Right lung (tissue), 5 donors: Measurements from ENCODE around the gene TM9SF3. TPM values are rescaled to one million over a fixed set of nuclear protein-coding genes. Genes with fewer than 3 reads are reported as not detected.
"Not testable (repeated sequence)": the region's sequence is repeated elsewhere in the genome, so short reads cannot be mapped to it uniquely, and the experiment has no call there.

Experiments
- DNase-seq, 2 donors: peaks; one replicate each; pipeline ENCODE4 v3.0.0-alpha.2; 2013
- polyA plus RNA-seq, 5 donors: library from polyadenylated mRNA; unstranded; fragments of 120-200 nt; gene quantifications; one replicate each; pipeline versions ENCODE4 v1.2.1 to v1.2.3, GENCODE V29; 2013; ENCODE audit warnings: inconsistent platforms in 1 of 5, low replicate concordance in 1 of 5; ENCODE audit not compliant: insufficient read length in 5 of 5, insufficient read depth in 1 of 5

TM9SF3 gene
- polyA plus RNA-seq, 5 donors, result 112 to 172 (median 156) TPM

- DNase-seq, result no peak
These were observed 20.1 kb upstream of the TM9SF3 start for GRCh38 chr10:96606946-96607345.

GRCh38 chr10:96606216-96606615 lies 19.4 kb upstream of the TM9SF3 start:
- DNase-seq, result no peak

DNA sequence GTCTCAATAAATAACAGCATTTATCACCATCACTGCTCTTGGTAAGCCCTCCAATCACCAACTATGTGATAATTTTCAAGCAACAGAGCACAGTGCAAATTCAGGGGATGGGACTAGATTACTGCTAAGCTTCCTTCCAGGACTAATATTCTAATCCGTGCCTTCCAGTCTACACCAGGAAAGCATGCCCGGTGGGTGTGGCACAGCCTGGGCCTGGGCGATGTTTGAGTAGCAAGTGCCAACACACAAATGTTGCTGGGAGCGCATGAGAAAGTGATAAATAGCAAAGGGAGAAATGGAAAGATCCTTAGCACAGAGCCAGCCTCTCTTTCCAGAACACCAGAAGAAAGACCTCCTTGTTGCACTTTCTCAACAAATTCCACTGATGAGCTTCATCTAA lies 13.5 kb upstream of the TM9SF3 start:
- no peak for DNase-seq

- DNase-seq, result no peak
These were observed 12.0 kb upstream of the TM9SF3 start for GRCh38 chr10:96598846-96599245.

- no peak for DNase-seq
These were observed 9.9 kb upstream of the TM9SF3 start for GRCh38 chr10:96596422-96597407.

GRCh38 chr10:96595741-96596140 lies 8.9 kb upstream of the TM9SF3 start:
- no peak for DNase-seq

DNA sequence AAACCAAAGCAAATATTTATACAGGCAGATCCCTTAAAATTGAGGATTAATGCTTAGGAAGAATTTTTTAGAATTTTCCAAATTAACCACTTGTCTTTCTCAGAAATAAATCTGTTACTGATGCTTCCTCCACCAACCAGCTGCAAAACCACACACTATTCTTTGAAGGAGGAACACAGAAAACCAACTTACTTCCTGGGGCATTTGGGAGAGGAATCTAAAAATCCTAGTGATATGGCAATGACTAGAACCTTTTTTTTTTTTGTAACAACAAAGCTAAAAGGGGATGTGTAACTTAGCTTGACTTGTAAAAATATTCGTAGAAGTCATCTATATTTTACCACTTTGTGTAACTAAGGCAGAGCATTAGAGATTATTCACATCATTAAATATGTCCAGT lies 5.1 kb upstream of the TM9SF3 start:
- no peak for DNase-seq

DNA sequence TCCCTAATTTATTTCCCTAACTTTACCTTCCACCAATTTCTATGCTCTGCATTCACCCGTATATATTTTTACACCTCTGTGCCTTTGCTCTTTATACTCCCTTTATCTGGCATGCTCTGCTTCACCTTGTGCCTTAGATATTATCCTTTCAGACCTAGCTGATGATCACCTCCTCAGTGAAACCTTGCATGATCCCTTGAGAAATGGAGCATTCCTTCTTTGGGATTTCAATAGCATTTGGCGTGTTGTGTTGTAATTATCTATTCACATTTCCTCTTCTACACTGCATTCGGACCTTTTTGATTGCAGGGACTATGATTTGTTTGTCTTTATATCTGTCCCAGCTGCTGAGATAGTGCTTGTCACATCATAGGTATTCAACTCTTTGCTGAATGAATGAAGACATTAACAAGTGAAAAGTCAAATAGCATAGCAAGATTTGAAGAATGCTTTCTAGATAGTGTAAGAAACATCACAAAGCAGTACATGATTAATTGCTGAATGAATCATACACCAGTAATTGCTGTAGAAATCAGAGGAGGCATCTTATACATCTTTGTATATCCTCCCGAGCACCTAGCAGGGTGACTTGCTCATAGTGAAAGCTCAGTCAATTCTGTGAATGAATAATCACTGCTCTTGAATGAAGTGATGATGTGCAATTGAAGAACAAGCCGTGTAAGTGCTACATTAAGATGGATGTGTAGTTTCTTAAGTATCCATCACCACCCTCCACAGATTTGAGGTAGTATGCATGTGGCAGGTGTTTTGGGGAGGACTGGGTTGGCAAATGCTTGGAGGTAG lies 2.0 kb upstream of the TM9SF3 start:
- DNase-seq, result no peak

DNA sequence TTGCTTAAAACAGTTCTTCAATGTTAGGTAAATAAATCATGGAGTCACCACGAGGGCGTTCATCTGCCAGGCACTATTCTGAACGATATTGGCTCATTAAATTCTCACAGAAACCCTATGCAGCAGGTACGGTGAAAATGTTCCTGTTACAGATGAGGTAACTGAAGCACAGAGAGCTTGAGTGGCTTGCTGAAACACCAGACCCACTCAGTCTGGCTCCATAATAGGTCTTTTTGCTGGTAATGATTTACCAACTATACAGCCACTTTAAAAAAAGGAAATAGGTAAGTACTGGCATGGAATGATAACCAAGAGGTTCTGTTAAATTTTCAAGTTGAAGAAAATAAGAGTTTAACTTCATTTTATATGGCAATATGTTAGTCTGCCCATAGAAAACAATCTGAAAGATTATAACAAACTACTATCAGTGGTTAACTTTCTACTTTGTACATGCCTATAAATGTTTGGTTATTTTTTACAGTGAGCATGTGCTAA lies 1.3 kb upstream of the TM9SF3 start:
- DNase-seq, result peak in 1 of 2 donors; percentile 14

DNA sequence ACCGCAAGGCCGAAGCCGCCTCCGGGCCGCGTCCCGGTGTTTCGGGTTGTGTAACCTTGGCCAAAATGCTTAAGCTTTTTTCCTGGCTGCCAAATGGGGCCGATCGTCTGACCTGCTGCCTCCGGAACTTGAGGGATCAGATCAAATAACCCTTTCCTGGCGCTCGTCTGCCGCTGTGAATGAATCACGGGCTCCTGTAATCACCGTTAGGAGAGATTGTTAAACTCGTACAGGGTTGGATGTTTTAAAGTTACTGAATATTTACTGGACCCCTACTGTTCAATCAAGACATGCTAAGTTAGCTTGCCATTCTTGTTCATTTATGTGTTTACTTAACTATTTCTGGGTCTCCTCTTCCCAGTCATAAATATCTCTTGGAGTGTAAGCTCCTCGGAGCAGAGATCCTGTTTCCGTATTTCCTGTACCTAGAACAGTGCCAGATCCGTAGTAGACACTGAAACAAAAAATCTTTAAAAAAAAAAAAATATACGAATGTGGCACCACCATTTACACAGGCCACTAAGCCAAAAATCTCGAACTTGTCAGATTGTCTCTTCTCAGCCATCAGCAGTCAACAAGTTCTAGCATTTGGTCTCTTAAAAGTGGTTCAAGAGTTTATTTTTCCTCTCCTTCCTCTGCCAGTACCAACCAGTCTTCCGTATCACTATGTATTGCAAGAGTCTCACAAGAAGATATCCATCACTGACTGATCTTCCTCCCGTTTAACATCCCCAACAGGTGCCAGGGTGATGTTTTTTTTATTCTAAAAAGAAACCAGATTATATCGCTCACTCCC lies 650 bp upstream of the TM9SF3 start:
- peak; percentile 64 to 69 for DNase-seq

DNA sequence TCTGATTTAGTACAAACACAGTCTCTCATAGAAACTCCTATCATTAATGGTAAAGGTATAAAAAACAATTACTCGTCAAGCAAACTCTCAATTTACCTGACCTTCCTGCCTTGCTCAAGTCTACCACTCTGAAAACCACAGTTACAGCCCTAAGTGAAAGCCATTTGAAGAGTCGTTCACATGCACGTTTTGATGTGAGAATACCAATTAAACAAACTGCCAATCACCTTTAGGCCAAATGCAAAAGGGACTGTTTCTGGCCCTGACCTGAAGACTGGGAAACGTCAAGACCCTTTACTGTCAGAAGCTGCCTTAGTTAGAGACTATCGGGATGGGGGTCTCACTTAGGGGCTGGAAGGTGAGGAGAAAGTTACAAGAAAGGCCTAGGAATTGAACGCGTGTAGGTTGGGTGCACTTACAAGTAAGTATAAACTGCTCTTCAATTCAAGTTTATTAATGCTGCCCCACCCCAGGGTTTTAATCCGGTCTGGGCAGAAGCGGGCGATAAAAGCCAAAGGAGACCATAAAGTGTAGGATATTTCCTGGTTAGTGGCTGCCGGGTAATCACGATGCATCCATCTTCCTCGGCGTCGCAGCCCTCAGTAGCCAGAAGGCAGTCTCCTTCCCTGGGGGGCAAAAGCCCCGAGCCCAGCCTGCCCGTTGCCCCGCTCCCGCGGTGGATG lies 935 bp downstream of the TM9SF3 start:
- DNase-seq, result peak; percentile 9 to 11

- DNase-seq, result no peak
These were observed 2.3 kb downstream of the TM9SF3 start for GRCh38 chr10:96584474-96584873.

GRCh38 chr10:96584035-96584434 lies 2.8 kb downstream of the TM9SF3 start:
- no peak for DNase-seq

DNA sequence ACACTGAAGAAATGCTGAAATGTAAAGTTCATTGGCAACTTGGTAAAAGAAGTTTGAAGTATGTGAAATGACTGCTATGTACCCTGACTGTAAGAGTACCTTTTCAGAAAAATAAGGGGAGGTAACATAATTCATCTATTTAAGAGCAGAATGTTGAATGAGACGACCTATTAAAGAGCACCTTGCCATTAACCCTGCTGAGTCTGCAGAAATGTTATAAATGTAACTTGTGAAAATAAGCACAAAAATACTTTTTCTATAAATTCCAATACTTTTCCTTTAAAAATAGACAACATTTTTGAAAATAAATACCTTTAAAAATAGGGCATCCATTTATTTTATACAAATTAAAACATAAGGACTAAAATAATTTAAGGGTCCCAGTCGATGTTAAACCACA lies 7.7 kb downstream of the TM9SF3 start:
- no peak for DNase-seq

DNA sequence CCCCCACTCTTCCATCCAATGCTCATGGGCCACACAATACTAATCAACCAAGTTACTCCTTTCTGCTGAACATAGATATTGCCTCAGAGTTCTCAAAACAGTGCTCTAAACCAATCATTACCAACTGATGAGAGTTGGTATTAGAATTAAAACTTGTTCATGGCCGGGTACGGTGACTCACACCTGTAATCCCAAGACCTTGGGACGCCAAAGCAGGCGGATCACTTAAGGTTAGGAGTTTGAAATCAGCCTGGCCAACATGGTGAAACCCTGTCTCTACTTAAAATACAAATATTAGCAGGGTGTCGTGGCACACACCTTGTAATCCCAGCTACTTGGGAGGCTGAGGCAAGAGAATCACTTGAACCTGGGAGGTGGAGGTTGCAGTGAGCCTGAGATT lies 8.2 kb downstream of the TM9SF3 start:
- no peak for DNase-seq

GRCh38 chr10:96578022-96578421 lies 8.8 kb downstream of the TM9SF3 start:
- no peak for DNase-seq

DNA sequence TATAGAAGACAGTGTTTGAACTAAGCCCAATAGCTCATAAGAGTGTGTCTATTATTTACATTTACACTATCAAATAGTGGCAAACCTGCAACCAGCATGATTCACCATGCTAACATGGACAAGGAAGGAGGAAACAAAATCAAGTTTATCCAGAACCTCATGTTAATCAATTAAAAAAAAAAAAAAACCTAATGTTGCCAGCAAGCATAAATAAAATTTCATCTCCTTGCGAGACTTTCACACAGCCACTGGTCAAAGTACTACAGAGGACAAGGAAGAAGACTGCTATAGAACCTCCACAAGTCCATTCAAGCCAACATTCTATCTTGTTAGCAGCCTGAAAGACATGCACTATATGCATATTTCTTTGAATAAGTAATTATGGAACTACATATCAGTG lies 9.7 kb downstream of the TM9SF3 start:
- DNase-seq, result no peak

- DNase-seq, result no peak
These were observed 10.4 kb downstream of the TM9SF3 start for GRCh38 chr10:96576277-96576980.

GRCh38 chr10:96574564-96574963 lies 12.2 kb downstream of the TM9SF3 start:
- not testable (repeated sequence) for DNase-seq

DNA sequence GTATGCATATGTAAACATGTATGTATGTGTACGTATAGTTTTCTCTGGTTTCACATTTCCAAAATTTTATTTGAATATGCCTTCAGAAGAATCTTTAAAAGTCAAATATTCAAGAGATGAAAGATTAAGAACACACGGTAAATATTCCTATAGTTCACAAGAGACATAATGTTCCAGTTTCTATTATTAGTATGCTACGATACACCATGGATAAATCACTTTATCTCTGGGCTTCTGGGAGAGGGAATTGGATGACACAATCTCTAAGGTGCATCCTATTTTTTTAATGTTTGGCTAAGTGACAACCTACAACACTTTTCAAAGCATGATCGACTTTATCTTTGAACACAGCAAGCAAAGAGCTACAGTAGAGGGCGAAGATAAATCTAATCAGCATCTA lies 13.8 kb downstream of the TM9SF3 start:
- DNase-seq, result no peak
